Mesothelial cell of epicardium (in vitro differentiated cells): ENCODE measurements around the gene H19. TPM values are rescaled to one million over a fixed set of nuclear protein-coding genes. Genes with fewer than 3 reads are reported as not detected.

Experiments
- DNase-seq, 2 experiments: peaks; one replicate each; pipeline ENCODE4 v3.0.0; 2021; ENCODE audit warnings: low spot score in 2 of 2; ENCODE audit not compliant: unreplicated experiment in 2 of 2
- H3K27ac Mint-ChIP-seq: 2 replicates; pipeline ENCODE4 v1.8.0; 2021; ENCODE audit warnings: mixed read lengths
- H3K27me3 Mint-ChIP-seq: 2 replicates; pipeline ENCODE4 v1.8.0; 2021; ENCODE audit warnings: low read depth, mixed read lengths
- H3K36me3 Mint-ChIP-seq: 2 replicates; pipeline ENCODE4 v1.8.0; 2021; ENCODE audit warnings: mixed read lengths
- H3K4me1 Mint-ChIP-seq: 2 replicates; pipeline ENCODE4 v1.8.0; 2021; ENCODE audit warnings: mixed read lengths
- H3K4me3 Mint-ChIP-seq: 2 replicates; pipeline ENCODE4 v1.8.0; 2021; ENCODE audit warnings: mild to moderate bottlenecking, moderate library complexity, mixed read lengths
- H3K9me3 Mint-ChIP-seq: 2 replicates; pipeline ENCODE4 v1.8.0; 2021; ENCODE audit warnings: mixed read lengths
- total RNA-seq: library from RNA; stranded (reverse); gene quantifications from 3 replicates; pipeline ENCODE4 v1.2.1, GENCODE V29; 2021
- TF ChIP-seq, protein P1 (sequence below): fragments of 200-600 bp; sonication (generic); IDR thresholded peaks from one replicate; pipeline ENCODE4 v1.5.0; 2021; ENCODE audit warnings: antibody characterized with exemption; ENCODE audit not compliant: unreplicated experiment

Gene H19
- total RNA-seq, 1 donor from 2014 or later: 13,899 TPM

DNA sequence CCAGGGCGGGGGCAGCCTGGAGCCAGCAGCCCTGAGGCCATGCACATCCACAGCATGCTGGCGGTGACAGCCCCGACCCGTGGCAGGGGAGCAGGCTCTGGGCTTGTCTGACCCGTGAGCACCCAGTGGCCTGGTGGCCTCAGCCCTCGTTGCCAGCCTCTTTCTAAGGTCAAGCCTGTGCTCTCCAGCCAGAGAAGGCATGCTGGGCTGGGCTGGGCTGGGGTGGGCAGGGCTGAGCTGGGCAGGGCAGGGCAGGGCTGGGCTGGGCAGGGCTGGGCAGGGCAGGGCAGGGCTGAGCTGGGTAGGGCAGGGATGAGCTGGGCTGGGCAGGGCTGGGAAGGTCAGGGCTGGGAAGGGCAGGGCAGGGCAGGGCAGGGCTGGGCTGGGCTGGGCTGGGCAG is 10.6 kb downstream of the H19 start:
- Mint-ChIP-seq H3K9me3 (no peaks in the 10 kb centered on the region), H3K4me1 (no peaks in the 10 kb centered on the region), H3K27me3 (no peaks in the 10 kb centered on the region), H3K27ac (no peak overlapping the region), H3K4me3 (no peak overlapping the region), H3K36me3 (no peaks in the 10 kb centered on the region)
- TF ChIP-seq, protein P1, sequence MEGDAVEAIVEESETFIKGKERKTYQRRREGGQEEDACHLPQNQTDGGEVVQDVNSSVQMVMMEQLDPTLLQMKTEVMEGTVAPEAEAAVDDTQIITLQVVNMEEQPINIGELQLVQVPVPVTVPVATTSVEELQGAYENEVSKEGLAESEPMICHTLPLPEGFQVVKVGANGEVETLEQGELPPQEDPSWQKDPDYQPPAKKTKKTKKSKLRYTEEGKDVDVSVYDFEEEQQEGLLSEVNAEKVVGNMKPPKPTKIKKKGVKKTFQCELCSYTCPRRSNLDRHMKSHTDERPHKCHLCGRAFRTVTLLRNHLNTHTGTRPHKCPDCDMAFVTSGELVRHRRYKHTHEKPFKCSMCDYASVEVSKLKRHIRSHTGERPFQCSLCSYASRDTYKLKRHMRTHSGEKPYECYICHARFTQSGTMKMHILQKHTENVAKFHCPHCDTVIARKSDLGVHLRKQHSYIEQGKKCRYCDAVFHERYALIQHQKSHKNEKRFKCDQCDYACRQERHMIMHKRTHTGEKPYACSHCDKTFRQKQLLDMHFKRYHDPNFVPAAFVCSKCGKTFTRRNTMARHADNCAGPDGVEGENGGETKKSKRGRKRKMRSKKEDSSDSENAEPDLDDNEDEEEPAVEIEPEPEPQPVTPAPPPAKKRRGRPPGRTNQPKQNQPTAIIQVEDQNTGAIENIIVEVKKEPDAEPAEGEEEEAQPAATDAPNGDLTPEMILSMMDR: no peak
- DNase-seq: no peak

DNA sequence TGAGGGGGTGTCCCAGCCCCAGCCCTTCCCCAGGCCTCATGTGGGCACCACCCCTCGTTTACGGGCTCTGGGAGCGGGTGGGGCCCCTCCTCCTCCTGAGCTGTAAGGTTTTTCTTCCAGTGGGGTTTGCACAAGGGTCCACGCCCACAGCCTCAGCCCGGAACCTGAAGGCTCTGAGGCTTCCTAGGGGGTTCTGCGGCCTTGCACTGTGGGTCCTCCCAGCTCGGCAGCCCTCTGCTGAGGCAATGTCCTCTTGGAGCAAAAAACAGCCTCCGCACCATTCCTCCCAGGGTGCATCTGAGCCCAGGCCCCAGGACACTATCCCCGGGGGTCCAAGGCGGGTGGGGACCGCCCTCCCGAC is 14.1 kb downstream of the H19 start:
- H3K4me1 Mint-ChIP-seq: no peaks in the 10 kb centered on the region
- H3K9me3 Mint-ChIP-seq: no peaks in the 10 kb centered on the region
- H3K27ac Mint-ChIP-seq: no peak overlapping the region

DNA sequence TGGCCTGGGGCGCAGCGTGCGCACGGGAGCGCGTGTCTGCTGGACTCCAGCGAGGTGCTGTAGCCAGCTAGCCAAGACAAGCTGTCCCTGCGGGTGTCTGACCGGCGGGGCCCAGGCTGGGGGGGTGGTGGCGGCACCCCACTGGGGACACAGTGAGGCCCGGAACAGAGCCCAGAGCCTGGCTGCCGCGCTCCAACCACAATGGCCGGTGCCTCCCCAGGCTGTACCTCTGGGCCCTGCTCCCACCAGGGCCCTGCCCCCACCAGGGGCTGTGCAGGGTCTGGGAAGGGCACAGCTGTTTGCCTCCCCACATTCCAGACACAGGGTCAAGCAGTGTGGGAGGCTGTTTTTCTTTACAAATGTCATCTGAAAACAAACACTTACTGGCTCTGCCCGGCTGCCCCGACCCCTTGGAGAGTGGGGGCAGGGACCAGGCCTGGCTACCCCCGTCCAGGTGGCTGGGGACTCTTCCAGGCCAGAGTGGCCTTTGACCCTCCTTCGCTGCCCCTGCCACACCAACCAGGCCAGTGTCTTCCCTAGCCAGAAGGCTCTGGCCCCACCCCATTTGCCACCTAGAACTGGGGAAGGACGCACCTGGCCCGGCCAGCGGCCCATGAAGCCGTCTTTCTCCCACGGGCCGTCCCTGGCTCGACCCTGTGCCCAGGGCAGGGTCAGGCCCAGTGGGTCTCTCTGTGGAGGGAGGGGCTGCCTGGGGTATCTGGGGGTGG is 14.6 kb downstream of the H19 start:
- no peak for DNase-seq
- no peaks in the 10 kb centered on the region for H3K9me3 Mint-ChIP-seq
- no peak overlapping the region for H3K27ac Mint-ChIP-seq
- H3K27me3 Mint-ChIP-seq: no peaks in the 10 kb centered on the region
- H3K4me3 Mint-ChIP-seq: no peak overlapping the region
- TF ChIP-seq, protein P1: no peak
- H3K36me3 Mint-ChIP-seq: no peaks in the 10 kb centered on the region
- H3K4me1 Mint-ChIP-seq: no peaks in the 10 kb centered on the region

More for the DNA sequence above, 14.1 kb downstream of the H19 start:
- no peak for DNase-seq
- no peaks in the 10 kb centered on the region for H3K36me3 Mint-ChIP-seq
- TF ChIP-seq, protein P1: no peak
- no peaks in the 10 kb centered on the region for H3K27me3 Mint-ChIP-seq
- H3K4me3 Mint-ChIP-seq: no peak overlapping the region

DNA sequence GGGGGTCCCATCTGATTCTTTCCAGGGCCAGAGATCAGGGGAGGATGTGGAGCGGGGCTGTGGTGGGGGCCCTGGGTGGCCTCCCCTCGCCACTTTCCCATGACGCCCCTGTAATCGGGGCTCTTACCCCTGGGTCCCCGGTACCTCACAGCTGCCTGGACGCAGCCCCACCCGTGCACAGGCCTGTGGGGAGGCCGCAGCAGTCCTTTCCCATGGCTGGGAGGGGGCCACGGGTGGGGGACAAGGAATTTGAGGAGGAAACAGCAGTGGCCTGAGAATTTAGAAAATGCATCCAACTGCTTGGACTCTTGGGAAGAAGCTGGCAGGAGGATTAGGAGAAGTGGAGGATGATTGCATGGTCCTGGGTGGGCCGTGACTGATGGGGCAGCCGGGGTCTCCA is 18.0 kb downstream of the H19 start:
- no peak for DNase-seq
- Mint-ChIP-seq H3K27ac (no peak overlapping the region), H3K4me1 (no peaks in the 10 kb centered on the region), H3K36me3 (no peaks in the 10 kb centered on the region), H3K4me3 (no peak overlapping the region), H3K9me3 (no peaks in the 10 kb centered on the region), H3K27me3 (no peaks in the 10 kb centered on the region)
- TF ChIP-seq, protein P1: no peak

DNA sequence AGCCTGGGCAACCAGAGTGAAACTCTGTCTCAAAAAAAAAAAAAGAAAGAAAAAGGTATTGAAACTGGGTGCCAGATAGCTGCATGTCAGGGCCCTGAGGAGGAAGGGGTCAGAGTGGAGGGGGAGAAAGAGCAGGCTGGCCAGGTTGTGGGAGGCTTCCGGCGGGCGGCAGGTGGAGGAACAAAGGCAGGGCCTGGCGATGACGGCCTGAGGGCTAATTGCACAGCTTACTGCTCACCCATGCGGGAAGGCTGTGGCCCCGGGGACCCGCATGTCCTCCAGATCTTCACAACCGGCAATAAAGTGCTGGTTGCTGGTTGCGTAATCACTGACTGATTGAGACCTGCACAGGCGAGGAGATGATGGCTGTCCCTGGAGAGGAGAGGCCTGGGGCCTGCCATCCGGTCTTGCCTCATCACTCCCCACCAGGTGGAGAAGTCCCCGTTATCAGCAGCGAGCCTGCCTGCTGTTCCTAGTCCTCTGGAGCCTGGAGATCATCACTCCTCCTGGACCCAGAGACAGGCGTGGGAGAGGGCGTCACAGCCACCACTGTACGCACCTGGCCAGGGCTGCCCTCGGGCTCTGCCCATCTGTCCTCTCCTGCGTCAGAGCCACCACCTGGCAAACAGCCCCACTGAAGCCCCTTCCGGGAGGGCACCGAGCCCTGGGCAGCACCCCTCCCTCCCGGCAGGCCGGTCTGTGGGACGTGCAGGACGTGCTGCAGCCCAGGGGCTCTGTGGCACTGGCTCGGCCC is 18.7 kb downstream of the H19 start:
- Mint-ChIP-seq H3K4me1 (no peaks in the 10 kb centered on the region), H3K9me3 (no peaks in the 10 kb centered on the region), H3K4me3 (no peak overlapping the region), H3K27me3 (no peaks in the 10 kb centered on the region), H3K27ac (no peak overlapping the region), H3K36me3 (no peaks in the 10 kb centered on the region)
- DNase-seq: no peak
- TF ChIP-seq, protein P1: no peak
